ENCODE results near the gene CXCL9.
"Not testable (repeated sequence)": the region's sequence is repeated elsewhere in the genome, so short reads cannot be mapped to it uniquely, and the experiment has no call there.

Gene CXCL9

DNA sequence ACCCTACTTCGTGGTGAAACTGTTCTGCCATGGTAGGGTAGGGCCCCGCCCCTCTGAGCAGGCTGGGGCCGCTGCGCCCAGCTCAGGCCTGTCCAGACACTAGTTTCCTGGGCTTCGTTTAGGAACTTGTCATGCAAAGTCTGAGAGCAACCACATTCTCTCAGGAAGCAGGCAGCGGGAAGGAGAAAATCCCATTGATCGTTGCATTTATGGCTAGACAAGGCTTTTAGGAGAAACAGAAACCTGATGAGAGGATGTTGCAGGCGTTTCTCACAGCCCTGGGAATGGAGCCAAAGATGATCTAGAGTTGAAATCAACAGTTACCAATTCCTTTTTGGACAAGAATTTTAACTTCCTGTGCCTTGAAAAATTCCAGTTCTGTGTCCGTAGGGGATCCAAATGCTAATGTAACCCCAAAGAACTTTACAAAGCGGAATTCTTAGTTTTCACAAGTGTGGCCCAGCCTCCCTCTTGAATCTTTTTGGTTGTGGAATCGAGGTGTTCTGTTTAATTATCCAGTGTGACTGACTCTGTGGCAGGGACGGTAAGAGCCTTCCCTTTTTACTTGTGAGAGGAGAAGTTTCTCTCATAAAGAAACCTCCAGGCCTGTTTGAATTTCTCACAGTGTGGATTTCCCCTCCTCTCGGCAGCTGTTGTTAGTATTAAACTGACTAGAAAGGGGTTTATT is 4.5 kb upstream of the CXCL9 start:
- no peak for DNase-seq

DNA sequence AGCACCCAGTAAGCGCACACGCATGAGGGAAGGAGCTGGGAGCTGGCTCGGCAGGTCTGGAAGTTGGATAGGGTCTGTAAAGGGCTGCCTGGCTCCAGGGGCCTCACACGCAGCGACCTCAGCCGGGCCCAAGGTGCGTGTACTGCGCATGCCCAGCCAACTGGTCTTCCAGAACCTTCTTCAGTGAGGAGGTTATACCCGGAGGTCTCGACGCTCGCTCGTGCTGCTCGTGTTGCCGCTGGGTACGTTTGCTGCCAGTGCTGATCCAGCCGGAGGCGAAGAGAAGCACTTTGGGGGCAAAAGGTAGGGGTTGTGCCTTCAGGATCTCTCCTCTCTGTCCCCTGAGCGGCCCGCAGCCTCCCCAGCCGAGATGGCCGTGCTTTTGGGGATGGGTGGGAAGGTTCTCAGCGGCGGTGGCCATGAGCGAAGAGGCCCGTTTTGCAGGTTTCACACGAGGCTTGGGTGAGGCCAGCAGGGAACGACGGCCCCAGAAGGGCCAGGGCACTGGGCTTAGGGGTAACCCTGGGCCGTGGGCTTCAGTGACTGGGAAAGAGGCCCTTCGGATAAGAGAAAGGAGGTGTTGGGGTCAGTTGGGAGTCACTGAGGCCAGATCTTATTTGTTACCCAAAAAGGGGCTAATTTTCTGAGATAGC is 3.8 kb upstream of the CXCL9 start:
- DNase-seq = no peak

DNA sequence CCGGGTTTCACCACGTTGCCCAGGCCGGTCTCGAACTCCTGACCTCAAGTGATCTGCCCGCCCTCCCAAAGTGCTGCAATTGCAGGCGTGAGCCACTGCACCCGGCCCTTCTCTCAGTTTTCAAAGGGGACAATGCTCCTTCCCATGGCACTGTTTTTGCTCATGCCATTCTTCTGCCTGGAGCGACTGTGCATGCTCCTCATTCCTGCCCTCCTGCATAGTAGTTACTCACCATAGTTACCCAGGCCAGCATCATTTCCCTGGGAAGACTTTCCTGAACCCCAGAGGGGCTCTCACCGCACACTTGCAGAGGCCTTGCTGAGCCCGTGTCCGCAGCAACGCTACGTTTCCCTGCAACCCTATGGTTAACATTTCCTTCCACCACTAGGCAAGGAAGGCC is 3.3 kb upstream of the CXCL9 start:
- no peak for DNase-seq

DNA sequence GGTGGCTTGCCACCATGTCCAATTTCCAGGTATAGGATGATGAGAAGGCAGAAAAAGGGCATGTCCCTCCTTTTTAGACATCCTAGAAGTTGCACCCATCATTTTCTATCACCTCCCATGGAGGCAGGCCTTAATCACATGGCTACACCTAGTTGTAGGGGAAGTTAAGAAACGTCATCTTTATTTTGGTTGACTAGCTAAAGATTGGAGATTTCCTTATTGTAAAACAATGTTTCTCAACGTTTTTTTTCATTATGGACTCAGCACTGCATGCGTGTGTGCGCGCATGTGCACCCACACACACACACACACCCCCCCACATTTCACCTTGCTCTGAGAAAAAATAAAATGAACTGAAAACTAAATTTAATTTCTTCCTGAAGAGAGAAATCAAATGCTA is 2.0 kb upstream of the CXCL9 start:
- DNase-seq = no peak

DNA sequence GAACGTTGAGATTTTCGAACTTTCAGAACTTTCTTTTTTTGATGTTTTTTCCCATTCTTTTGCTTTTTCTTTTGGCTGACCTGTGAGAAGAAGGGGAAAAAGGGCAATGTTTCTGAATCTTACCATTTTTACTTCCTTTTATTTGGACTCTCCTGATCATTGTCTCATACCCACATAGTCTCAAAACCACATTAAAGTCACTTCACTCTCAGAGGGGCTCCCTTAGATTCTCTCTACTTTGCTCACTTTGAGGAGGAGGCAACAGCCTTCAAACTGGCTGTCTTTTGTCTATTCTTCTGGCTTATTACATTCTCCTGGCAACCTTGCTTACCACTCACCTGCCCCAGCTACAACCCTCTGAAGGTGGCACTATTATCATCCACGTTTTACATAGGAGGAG is 3.7 kb downstream of the CXCL9 start:
- no peak for DNase-seq

DNA sequence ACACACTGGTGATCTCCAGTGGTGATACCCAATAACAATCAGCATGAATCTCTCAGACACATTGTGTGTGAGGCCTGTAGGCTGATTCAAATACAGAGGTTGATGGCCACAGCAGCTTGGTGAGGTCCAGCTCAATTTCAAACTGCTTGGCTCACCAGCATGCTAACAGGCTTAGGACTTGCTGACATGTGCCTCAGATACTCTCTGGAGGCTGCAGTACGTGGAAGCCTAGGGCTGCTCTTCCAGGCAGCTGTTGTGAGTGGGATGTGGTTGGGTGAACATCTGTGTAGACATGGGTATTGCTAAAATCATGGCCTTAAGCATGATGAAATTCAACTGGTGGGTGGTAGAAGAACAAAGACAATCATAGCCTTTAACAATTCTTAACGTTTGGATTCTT is 4.3 kb downstream of the CXCL9 start:
- DNase-seq = no peak

DNA sequence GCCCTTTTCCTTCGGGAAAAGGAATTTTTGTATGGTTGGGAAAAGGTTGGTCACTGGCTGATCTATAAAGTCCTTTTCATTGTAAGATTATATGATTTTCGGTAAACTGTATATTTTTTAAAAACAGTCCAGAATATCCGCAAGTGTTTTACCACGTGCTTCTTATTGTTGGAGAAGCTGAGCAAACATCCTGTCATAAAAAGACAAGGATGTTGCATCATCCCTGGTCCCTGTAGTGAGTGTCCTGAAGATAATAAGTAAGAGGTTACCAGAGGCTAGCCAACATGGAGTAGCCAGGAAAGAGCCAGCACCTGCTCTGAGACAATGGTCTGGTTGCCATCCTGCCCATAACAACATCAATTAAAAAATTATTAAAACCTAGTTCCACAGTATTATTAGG is 5.1 kb downstream of the CXCL9 start:
- peak; percentile 15 to 18 for DNase-seq

DNA sequence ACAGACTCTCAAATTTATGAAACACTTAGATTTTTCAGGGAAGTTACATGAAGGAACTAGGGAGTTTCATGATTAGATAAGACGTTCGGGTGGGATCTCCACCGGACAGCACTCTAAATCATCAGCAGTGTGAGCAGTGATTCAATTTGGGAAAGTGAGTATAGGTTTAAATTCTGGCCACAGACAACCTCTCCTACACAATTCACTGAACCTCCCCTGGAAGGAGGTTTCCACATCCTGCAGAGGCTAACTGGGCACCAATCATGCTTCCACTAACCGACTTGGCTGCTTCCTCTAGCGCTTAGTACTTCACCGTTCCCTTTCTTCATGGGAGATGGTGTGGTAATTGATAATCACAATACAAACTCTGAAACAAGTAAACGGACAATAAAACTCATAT is 5.6 kb downstream of the CXCL9 start:
- no peak for DNase-seq

DNA sequence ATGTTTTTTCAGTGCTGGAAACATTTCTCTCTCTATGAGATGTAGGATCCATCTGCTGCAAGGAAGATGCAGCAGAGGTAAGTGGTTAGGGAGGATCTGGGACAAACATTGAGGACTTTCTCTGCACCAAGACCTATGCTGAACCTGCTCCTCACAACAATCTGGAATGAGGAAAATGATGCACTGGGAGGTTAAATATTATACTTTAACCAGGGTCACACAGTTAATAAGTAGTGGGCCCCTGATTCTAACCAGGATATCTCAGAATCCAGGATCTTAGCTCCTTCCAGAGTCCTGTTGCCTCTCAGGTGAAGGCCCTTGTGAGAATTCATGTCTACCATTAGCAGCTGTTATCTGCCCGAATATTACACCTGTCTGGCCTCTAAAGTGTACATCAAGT is 7.0 kb downstream of the CXCL9 start:
- DNase-seq = no peak

DNA sequence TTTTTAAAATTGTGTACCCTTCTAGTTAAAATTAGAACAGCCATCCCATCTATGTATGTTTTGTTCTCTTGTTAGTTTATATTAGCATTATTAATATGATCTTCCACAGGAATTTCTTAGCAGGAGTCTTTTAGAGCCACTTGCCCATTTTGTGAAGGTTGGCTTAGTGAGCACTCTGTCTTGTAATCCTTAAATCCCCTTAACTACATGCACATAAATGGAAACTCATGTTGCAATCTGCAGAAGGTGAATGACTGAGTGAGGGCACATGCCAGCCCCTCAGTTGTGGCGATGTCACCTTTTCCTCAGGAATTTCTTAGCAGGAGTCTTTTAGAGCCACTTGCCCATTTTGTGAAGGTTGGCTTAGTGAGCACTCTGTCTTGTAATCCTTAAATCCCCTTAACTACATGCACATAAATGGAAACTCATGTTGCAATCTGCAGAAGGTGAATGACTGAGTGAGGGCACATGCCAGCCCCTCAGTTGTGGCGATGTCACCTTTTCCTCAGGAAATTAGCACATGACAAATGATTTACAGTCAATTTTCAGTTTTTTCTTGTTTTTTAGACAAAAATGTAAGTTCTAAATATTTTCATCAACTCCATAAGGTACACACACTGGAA is 8.7 kb downstream of the CXCL9 start:
- DNase-seq = not testable (repeated sequence)

DNA sequence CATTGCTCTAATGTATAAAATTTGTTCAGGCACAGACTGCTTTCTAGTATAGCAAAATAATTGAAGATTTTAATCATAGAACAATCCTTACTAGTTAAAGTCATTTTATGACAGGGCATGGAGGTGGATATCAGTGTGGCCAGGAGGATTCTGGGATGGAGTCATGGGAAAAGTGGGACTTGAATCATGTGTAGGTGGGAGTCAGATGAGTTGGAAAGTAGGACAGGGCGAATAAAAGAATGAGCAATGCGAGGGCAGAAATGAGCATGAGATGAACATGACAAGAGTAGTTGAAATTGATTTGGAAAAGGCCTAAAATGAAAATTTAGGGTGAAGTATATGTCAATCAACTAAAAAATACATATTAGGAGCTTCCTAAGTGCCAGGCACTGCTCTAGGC is 9.4 kb downstream of the CXCL9 start:
- DNase-seq = no peak

DNA sequence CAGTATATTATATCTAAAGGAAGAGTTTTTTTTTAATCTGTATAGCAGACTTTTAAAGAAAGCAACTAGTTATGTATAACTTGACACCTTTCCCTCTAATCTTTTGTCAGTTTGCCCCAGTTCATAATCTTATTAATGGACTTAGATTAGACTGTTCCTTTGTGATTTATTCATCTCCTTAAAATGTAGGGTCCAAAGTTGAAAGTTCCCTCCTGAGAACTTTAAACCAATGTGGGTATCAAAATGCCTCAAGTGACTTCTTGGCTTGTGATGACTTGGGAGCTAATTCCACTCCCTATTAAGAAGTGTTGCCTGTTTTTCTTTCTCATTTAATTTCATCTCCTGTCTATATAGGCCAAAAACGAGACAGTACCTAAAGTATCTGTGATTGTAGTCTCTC is 10.2 kb downstream of the CXCL9 start:
- no peak for DNase-seq

DNA sequence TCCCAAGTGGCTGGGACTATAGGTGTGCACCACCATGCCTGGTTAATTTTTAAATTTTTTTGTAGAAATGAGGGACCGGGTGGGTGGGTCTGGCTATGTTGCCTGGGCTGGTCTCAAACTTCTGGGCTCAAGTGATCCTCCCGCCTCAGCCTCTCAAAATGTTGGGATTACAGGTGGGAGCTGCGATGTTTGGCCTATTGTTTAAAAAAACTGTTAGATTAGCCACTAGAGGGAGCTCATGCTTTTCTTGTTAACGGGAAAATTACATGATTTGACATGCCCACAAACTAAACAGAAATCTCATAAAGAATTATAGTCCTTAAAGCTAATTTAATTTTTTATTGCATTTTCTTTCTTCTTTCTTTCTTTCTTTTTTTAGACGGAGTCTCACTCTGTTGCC is 11.6 kb downstream of the CXCL9 start:
- peak; percentile 41 to 56 for DNase-seq

DNA sequence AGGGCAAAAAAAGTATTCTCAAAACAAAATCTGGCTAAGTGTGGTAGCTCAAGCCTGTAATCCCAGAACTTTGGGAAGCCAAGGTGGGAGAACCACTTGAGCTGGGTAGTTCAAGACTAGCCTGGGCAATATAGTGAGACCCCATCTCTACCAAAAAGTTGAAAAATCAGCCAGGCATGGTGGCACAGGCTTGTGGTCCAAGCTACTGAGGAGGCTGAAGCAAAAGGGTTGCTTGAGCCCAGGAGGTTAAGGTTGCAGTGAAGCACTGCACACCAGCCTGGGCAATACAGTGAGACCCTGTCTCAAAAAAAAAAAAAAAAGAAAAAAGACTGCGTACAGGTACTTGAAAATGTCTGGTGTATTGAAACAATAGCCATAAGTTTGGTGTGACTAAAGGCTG is 14.8 kb downstream of the CXCL9 start:
- no peak for DNase-seq

DNA sequence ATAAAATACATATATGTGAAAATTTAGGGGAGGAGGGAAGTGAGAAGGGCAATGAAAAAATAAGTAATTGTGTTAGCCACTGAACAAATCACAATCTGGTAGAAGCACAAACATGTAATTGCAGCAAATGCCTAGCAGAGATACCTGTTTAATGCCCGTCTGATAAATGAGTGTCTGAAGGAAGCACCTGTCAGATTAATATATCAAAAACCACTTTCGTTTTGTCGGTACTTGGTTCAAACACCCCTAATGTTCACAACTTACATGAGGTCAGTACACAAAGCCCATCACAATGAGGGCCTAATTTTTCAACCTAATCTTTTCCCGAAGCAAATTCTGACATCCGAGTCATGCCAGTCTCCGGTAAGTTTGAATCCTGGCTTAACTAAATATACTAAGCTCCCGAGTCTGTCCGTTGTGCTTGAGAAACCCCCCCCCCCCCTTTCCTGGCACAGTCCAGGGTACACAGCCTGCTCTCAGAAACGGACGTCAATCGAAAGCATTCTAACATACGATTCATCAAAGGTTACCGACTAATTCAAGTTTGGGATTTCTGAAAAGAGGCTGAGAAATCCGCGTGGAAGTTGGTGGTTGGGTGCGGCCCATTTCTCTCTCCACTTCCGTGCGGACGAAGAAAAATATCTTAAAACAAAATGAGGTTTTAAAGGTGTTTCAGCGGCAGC is 17.3 kb downstream of the CXCL9 start:
- DNase-seq = no peak

DNA sequence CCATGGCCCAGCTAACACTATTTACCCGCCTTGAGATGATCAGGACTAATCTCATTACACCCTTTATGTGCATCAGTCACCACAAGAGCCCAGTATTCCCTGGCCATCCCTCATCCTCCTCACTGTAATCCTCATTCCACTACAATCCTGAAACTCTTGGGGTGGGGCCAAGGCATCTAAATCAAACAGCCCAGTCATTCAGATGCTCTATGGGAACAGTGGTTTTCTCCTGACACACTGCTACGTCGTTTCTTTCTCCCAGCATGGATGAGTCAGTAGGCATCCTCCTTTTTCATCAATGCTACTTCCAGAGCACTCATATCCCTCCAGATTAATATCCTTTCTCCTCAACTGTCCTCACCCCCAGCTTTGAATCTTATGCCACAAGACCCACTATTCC is 22.2 kb downstream of the CXCL9 start:
- no peak for DNase-seq

DNA sequence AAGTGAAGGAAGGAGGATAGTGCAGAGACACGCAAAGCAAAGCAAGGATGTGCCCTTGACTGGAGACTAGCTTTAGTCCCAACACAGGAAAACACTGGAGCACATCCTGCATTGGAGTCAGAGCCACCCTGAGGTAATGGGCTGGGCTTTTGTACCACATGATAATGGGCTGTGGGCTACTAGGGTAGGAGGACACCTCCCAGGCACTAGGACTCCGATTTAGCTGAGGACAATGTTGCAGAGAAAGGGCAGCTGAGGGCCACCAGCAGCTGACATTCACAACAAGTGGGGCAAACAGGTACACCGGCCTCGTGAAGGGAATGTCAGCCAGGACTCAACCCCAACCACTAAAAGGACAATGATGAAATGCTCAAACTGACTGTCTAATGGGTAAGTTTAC is 26.7 kb downstream of the CXCL9 start:
- no peak for DNase-seq

DNA sequence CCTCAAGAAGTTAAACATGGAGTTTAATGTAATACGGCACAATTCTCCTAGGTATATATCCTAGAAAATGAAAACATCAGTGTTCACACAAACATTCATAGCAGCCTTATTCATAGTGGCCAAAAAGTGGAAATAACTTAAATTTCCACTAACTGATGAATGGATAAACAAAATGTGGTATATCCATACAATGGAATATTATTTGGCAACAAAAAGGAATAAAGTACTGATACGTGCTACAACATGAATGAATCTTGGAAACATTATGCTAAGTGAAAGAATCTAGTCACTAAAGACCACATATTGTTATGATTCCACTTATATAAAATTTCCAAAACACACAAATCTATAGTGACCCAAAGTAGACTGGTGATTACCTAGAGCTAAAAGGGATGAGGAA is 31.1 kb downstream of the CXCL9 start:
- DNase-seq = no peak

DNA sequence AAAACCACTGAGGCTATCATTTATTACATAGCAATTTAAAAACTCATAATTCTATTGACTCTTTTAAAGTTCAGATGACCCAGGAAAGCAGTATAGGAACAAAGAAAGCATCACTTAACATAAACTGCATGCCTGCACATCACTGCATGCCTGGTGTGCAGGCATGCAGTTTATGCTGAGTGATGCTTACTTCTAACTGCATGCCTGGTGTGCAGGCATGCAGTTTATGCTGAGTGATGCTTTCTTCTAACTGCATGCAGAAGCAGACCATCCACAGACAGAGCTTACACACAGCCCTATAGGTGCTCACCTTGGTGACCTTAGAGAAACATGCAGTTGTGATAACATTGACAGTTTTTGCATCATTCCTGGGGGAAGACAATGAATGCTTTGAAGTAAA is 33.5 kb downstream of the CXCL9 start:
- DNase-seq = no peak

DNA sequence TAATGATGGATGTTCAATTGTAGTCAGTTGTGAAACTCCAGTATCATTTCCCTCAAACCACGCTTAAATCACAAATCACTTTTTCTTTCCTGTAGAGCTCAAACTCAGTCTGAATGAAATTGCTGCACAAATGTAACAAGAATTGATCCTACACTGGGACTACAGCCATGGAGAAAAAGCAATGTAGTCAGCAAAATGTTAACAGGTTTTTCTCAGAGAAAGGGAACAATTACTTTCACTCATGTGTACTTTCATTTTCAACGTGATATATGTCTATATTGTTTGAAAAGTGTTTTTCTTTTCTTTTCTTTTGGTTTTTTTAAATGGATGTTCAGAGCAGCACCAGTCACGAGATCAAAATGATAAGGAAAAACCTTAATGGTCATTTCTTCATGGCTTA is 39.2 kb downstream of the CXCL9 start:
- DNase-seq = no peak

DNA sequence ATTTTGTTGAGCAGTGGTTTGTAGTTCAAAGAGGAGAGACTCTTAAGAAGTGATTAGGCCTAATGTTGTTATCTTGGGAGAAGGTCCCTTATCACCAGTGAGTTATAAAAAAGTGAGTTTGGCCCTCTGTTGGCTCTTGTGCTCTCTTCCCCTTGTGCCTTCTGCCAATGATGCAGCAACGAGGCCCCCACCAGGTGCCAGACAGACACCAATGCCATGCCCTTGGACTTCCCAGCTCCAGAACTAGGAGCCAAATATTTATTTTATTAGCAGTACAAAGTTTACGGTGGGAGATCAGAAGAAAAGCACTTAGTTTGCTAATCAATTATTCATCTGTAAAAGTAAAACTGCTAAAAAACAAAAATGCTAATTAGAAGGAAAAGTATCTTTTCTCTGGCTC is 43.8 kb downstream of the CXCL9 start:
- no peak for DNase-seq

DNA sequence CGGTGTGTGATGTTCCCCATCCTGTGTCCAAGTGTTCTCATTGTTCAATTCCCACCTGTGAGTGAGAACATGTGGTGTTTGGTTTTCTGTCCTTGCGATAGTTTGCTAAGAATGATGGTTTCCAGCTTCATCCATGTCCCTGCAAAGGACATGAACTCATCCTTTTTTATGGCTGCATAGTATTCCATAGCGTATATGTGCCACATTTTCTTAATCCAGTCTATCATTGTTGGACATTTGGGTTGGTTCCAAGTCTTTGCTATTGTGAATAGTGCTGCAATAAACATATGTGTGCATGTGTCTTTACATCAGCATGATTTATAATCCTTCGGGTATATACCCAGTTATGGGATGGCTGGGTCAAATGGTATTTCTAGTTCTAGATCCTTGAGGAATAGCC is 45.2 kb downstream of the CXCL9 start:
- not testable (repeated sequence) for DNase-seq

DNA sequence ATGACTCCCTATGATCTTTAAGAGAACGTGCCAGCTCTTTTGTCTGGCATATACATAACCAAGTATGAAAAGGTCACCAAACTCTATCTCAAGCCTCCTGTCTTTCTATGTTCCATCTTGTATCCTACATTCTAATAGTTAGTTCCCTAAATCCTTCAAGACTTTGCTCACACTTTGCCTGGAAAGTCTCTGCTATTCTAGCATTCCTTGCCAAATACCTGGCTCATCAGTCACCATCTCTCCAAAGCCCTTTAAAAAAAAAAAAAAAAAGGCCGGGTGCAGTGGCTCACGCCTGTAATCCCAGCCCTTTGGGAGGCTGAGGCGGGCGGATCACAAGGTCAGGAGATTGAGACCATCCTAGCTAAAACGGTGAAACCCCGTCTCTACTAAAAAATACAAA is 48.8 kb downstream of the CXCL9 start:
- not testable (repeated sequence) for DNase-seq

DNA sequence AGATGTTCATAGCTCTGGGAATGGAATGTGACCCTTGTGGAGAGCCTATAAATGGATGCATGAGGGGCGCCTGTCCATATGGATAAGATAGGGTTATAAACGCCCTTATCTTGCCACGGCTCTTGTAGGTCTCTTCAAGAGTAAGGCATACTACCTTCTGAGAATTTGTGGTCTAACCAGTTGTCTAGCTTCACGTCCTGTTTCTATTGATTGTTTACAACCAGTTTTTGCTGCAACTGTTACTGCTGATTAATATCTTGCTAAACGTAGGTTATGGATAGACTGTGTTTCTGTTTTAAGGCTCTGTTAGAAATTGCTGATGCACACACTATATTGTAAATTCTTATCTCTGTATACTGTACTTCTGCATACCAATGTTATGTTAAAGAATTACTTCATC is 52.5 kb downstream of the CXCL9 start:
- not testable (repeated sequence) for DNase-seq

Data from SHP77 (cell line).